Mesothelial cell of epicardium (in vitro differentiated cells): ENCODE measurements around the gene RGS19. TPM values are rescaled to one million over a fixed set of nuclear protein-coding genes. Genes with fewer than 3 reads are reported as not detected.

Experiments used
- DNase-seq, 2 experiments: peaks; one replicate each; pipeline ENCODE4 v3.0.0; 2021; ENCODE audit warnings: low spot score in 2 of 2; ENCODE audit not compliant: unreplicated experiment in 2 of 2
- H3K27ac Mint-ChIP-seq: 2 replicates; pipeline ENCODE4 v1.8.0; 2021; ENCODE audit warnings: mixed read lengths
- H3K27me3 Mint-ChIP-seq: 2 replicates; pipeline ENCODE4 v1.8.0; 2021; ENCODE audit warnings: low read depth, mixed read lengths
- H3K36me3 Mint-ChIP-seq: 2 replicates; pipeline ENCODE4 v1.8.0; 2021; ENCODE audit warnings: mixed read lengths
- H3K4me1 Mint-ChIP-seq: 2 replicates; pipeline ENCODE4 v1.8.0; 2021; ENCODE audit warnings: mixed read lengths
- H3K4me3 Mint-ChIP-seq: 2 replicates; pipeline ENCODE4 v1.8.0; 2021; ENCODE audit warnings: mild to moderate bottlenecking, moderate library complexity, mixed read lengths
- H3K9me3 Mint-ChIP-seq: 2 replicates; pipeline ENCODE4 v1.8.0; 2021; ENCODE audit warnings: mixed read lengths
- CTCF ChIP-seq: fragments of 200-600 bp; sonication (generic); IDR thresholded peaks from one replicate; pipeline ENCODE4 v1.5.0; 2021; ENCODE audit warnings: antibody characterized with exemption; ENCODE audit not compliant: unreplicated experiment
- total RNA-seq: library from RNA; stranded (reverse); gene quantifications from 3 replicates; pipeline ENCODE4 v1.2.1, GENCODE V29; 2021

RGS19 gene
- total RNA-seq, 1 donor from 2014 or later, result 7.9 TPM

DNA sequence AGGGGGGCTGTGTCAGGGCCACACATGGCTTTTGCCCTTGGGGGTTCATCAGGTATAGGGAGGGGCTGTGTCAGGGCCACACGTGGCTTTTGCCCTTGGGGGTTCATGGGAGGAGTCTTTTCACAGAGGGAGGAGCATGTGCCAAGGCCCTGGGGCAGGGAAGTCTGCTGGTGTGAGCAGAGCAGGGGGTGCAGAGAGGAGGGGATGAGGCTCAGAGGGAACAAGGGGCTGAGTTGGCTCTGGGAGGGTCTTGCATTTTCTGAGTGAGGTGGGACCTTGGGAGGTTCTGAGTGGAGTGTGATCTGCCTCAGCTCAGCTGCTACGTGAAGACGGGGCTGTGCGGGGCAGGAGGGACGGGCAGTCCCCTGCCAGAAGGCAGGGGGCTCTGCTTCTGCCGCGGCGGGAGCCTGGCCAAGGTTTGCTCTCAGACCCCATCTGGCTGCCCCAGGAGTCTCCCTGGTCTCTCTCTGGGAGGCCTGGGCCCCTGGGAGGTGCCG lies 23.9 kb downstream of the RGS19 start:
- no peaks in the 10 kb centered on the region for H3K9me3 Mint-ChIP-seq
- H3K4me3 Mint-ChIP-seq, result no peak overlapping the region
- H3K36me3 Mint-ChIP-seq, result no peaks in the 10 kb centered on the region
- TF ChIP-seq CTCF, result no peak
- H3K27ac Mint-ChIP-seq, result no peak overlapping the region
- DNase-seq, result no peak
- H3K4me1 Mint-ChIP-seq, result peaks cover 23% of the 10 kb centered on the region
- peaks cover 27% of the 10 kb centered on the region for H3K27me3 Mint-ChIP-seq

- H3K27ac Mint-ChIP-seq, result peak overlapping the region; percentile 43
- H3K9me3 Mint-ChIP-seq, result no peaks in the 10 kb centered on the region
These were observed 25.3 kb downstream of the RGS19 start for GRCh38 chr20:64053841-64054661.

DNA sequence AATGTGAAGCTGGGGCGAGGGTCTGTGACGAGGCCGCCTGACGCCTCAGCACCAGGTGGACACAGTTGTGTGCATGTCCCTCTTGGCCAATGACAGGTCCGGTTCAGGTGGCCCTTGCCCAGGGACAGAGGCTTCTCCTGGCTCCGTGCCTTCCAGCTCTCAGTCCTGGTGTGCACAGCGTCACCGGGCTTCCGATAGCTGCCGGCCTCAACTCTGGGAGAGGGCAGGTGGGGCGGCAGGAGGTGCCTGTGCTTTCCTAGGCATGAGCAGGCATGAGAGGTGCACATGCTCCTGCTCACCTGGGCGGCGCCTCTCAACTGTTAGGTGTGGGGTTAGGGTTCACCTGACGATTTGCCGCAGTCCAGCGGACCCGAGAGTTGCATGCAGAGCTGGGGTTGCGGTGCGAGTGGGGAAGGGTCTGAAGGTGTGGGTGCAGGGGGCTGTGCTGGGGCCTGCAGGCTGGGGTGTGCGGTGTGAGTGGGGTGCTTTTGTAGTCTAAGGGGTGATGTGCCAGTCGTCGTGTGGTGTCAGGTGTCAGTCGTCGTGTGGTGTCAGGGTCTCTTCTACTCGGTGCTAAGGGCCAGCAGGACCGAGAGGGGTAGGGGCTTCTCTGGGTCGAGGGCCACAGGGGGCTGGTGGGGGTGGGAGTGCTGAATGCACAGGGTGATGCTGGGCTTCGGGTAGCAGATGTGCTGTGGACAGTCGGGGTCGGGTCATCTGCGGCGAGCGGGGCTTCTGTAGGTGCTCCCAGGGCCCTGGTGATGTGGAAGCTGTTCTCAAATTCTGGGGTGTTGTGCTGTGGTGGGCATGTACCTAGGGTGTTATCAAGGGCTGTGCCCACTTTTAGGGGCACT lies 26.1 kb downstream of the RGS19 start:
- H3K27me3 Mint-ChIP-seq, result peaks cover 35% of the 10 kb centered on the region
- peaks cover 22% of the 10 kb centered on the region for H3K4me1 Mint-ChIP-seq
- TF ChIP-seq CTCF, result no peak
- H3K4me3 Mint-ChIP-seq, result no peak overlapping the region
- H3K9me3 Mint-ChIP-seq, result no peaks in the 10 kb centered on the region
- peak overlapping the region; percentile 43 for H3K27ac Mint-ChIP-seq
- DNase-seq, result no peak
- H3K36me3 Mint-ChIP-seq, result no peaks in the 10 kb centered on the region

More at GRCh38 chr20:64053841-64054661, 25.3 kb downstream of the RGS19 start:
- H3K4me3 Mint-ChIP-seq, result no peak overlapping the region
- H3K27me3 Mint-ChIP-seq, result peaks cover 34% of the 10 kb centered on the region
- no peak for DNase-seq
- H3K4me1 Mint-ChIP-seq, result peaks cover 23% of the 10 kb centered on the region
- no peaks in the 10 kb centered on the region for H3K36me3 Mint-ChIP-seq
- no peak for TF ChIP-seq CTCF

GRCh38 chr20:64052326-64052722 lies 27.0 kb downstream of the RGS19 start:
- peaks cover 44% of the 10 kb centered on the region for H3K27me3 Mint-ChIP-seq
- H3K36me3 Mint-ChIP-seq, result no peaks in the 10 kb centered on the region
- no peak overlapping the region for H3K4me3 Mint-ChIP-seq
- no peak overlapping the region for H3K27ac Mint-ChIP-seq
- no peak for DNase-seq
- TF ChIP-seq CTCF, result no peak
- no peaks in the 10 kb centered on the region for H3K9me3 Mint-ChIP-seq
- H3K4me1 Mint-ChIP-seq, result peaks cover 20% of the 10 kb centered on the region

DNA sequence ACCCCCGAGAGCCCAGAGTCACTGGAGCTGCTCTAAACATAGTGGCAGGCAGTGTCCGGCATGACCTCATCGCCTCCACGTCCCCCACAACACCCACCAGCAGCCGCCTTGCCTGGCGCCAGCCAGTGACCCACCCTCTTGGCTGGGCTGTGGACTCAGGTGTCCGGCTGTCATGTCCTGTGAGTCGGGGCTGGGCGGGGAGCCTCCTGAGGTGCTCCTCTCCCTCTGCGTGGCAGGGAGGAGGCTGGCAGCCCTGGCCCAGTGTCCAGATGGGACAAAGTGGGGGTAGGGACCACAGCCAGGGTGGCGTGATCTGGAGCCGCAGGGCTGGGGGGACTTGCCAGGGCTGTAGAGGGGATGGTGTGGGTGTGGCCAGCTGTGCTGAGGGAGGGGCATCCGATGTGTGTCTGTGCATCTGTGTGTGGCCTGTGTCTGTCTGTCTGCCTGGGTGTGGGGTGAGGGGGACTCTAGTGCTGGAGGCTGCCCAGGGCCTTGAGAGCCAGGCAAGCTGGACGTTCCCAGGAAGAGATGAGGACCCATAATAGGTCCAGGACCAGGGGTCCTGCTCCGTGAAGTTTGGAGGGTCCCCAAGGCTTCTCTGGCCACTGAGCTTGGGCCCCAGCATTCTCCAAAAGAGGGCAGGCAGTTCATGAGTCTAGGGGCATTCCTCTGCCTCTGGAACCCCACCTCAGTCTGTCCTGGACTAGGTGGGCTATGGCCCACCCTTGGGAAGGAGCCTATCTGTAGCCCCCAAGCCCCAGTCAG lies 27.6 kb downstream of the RGS19 start:
- Mint-ChIP-seq H3K9me3 (no peaks in the 10 kb centered on the region), H3K36me3 (no peaks in the 10 kb centered on the region), H3K4me1 (peaks cover 20% of the 10 kb centered on the region), H3K27me3 (peaks cover 50% of the 10 kb centered on the region), H3K4me3 (no peak overlapping the region), H3K27ac (no peak overlapping the region)
- no peak for TF ChIP-seq CTCF
- no peak for DNase-seq
